Erythroblast (primary cell): Measurements from ENCODE around the gene HAPLN2.

ENCODE experiments used
- DNase-seq, 2 experiments: peaks; one replicate each; lab custom pipeline; 2025; lab: John Stamatoyannopoulos, UW
- GATA1 ChIP-seq: IDR thresholded peaks from 2 replicates; pipeline ENCODE4 v1.6.1; 2011; ENCODE audit warnings: low read depth, mild to moderate bottlenecking, control low read depth, low read length, moderate library complexity
- POLR2A ChIP-seq: IDR thresholded peaks from 2 replicates; pipeline ENCODE4 v1.6.1; 2011; ENCODE audit warnings: mild to moderate bottlenecking, low read length

Gene HAPLN2

GRCh38 chr1:156618853-156619581 is at the start of gene HAPLN2:
HAPLN2 (plus strand) TSS chr1:156619415; CDS start chr1:156623491, 4,076 bp downstream.
- DNase-seq = peak in 1 of 2 experiments; percentile 15
- TF ChIP-seq POLR2A (no peak), GATA1 (no peak)

GRCh38 chr1:156571261-156571852 is 47.9 kb upstream of the HAPLN2 start:
- peak in 1 of 2 experiments; percentile 38 for DNase-seq
- TF ChIP-seq POLR2A (no peak), GATA1 (no peak)

- TF ChIP-seq POLR2A (peak; percentile 26), GATA1 (no peak)
- peak; percentile 72 to 84 for DNase-seq
These were observed 47.1 kb upstream of the HAPLN2 start, which contains the start of gene IQGAP3 for GRCh38 chr1:156571919-156572662. IQGAP3 (minus strand) TSS chr1:156572565; CDS start chr1:156572529, 36 bp downstream.

GRCh38 chr1:156572663-156573018 is 46.6 kb upstream of the HAPLN2 start:
- DNase-seq = no peak
- no peak for TF ChIP-seq GATA1
- TF ChIP-seq POLR2A = no peak

- no peak for DNase-seq
- TF ChIP-seq GATA1 (no peak), POLR2A (no peak)
These were observed 45.1 kb upstream of the HAPLN2 start for GRCh38 chr1:156574039-156574633.

GRCh38 chr1:156577550-156577949 is 41.7 kb upstream of the HAPLN2 start:
- no peak for DNase-seq
- TF ChIP-seq GATA1 = no peak
- no peak for TF ChIP-seq POLR2A

- no peak for DNase-seq
- TF ChIP-seq GATA1 (no peak), POLR2A (no peak)
These were observed 41.2 kb upstream of the HAPLN2 start for GRCh38 chr1:156578055-156578454.

GRCh38 chr1:156579472-156579871 is 39.7 kb upstream of the HAPLN2 start, which contains the start of gene TTC24:
TTC24 (plus strand) TSS chr1:156579723; CDS start chr1:156581365, 1,642 bp downstream.
- no peak for TF ChIP-seq POLR2A
- DNase-seq = no peak

- DNase-seq = no peak
- TF ChIP-seq GATA1 = no peak
- no peak for TF ChIP-seq POLR2A
These were observed 37.4 kb upstream of the HAPLN2 start for GRCh38 chr1:156581661-156582387.

- TF ChIP-seq POLR2A = no peak
- TF ChIP-seq GATA1 = no peak
- DNase-seq = no peak
These were observed 36.7 kb upstream of the HAPLN2 start for GRCh38 chr1:156582388-156583017.

GRCh38 chr1:156583821-156584622 is 35.2 kb upstream of the HAPLN2 start:
- DNase-seq = peak; percentile 82 to 89
- TF ChIP-seq GATA1 (no peak), POLR2A (no peak)

GRCh38 chr1:156584813-156585212 is 34.4 kb upstream of the HAPLN2 start:
- TF ChIP-seq GATA1 (no peak), POLR2A (no peak)
- no peak for DNase-seq
